ENCODE results near the gene NTRK3.

Gene NTRK3

DNA sequence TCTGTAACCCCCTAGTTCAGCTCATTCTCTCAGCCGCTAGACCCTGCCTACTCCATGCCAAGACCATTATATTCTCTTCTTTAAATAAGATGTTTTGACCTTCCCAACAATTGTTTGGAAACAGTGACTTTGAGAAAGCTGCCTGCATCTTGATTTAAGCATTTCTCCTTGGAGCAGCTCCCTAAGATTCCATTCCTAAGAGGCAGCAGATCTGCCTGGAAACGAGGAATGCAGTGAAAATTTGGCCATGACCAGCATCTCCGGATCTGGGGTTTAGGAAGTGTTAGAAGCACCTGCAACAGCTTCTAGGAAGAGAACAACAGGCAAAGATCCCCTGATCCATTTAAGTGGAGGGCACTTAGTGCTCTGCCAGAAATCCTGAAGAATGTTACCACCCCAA, 235.7 kb downstream of the NTRK3 start:
- DNase-seq, result no peak

DNA sequence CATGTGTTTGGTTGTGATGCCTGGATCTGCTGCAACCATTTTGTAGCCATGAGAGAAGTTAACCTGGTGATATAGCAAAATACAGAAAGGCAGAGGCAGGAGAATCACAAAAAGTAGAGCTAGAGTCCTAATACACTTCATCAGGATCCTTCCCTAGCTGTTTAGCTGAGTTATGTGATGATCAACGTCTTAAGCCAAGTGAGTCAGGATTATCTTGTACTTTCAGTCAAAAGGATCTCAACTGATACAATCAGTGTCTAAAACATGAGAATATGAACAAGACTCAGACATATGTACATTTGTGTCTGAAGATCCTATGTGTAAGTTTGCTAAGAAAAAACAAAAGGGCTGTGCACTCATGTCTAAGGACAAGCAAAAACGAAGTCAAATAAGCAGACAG, 236.9 kb downstream of the NTRK3 start:
- no peak for DNase-seq

DNA sequence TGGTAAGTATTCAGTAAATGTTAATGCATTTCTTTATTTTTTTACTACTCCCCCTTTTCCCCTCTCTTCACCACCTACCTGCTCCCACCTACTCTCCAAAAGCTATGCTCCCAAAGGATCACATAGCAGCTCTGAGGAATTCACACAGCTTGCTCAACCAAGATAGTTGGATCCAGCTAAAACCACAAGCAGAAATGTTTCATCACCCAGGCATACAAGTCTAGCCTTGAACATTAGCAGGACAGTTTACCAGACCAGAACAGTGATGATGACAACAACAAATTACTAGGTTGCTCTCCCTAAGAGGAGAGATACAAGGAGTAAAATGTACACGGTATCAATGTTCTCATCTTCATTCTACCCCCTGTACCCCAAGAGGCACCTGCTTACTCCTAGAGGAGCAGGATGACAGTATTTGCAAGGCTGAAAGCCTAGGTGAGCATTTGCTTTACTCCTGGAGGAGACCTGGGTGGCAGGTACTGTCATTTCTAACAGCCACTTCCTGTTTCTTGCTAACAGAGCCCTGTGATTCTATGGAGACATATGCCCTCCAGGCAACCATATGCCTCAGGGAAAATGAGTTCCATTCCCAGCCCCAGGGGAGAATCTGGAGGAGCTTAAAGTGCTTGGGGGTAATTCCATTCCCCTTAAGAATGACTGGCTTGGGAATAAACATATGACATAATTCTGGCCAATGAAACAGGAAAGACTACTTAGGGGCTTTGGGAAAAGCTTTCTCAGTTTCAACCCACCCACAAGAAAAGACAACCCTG, 237.5 kb downstream of the NTRK3 start:
- DNase-seq, result no peak

DNA sequence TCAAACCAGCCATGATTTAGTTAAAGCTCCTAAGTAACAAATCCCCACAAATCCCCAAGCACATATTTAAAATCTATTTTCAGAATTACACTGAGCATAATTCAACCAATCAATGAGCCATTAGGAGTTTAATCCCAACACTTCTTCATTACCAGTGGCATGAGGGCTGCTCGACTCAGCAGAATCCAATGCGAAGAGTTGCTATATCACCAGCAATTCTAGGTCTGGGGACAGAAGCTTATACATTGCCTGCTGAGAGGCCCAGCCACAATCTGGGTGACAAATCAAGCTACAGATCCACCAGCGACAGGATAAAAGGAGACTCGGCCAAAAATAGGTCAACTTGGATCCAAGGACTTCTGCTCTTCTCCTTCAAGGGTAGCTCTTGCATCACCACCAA, 238.8 kb downstream of the NTRK3 start:
- DNase-seq, result no peak

DNA sequence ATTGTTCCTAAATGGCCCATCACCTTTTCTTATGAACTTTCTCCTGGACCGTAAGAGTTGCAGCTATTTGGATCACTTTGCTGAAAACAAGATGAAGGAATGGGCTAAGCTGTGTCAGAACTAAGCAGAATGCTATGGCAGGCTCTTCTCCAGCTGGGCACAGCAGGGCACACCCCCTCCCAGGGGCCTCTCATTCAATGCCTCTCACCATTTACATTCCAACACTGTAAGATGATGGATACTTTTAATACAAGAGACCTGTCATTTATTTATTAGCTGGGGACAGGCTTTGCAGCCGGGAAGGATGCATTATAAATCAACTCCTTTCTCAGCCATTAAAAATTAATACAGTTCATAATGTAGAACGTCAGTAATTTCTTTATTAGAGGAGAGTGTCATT, 240.1 kb downstream of the NTRK3 start:
- no peak for DNase-seq

DNA sequence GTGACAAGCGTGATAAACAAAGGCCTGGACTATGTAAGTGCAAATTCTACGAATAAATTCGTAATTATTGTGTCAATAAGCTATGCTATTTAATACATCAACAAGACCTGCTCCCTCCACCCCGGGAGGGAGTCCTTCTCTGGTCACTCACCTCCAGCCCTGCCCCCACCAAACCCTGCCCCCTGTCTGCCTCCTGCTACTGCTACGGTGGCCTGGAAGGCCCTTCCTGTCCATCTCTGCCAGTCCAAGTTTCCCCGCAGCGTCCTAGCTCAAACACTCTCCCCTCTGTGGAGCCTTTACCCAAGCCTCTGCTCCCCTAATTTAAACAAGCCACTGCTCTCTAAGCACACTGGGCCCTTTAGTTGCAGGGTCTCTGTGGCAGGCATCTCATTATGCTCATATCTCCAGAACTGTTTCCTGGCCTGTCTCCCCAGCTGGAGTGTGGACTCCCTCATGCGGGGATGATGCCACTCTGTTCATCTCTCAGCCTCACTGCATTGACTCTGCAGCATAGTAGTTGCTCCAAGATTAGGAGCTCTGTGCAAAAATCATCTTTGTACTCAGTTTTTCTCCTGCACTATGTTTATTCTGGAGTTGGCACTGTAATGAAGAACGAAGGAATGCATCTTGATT, 241.2 kb downstream of the NTRK3 start:
- DNase-seq, result no peak

DNA sequence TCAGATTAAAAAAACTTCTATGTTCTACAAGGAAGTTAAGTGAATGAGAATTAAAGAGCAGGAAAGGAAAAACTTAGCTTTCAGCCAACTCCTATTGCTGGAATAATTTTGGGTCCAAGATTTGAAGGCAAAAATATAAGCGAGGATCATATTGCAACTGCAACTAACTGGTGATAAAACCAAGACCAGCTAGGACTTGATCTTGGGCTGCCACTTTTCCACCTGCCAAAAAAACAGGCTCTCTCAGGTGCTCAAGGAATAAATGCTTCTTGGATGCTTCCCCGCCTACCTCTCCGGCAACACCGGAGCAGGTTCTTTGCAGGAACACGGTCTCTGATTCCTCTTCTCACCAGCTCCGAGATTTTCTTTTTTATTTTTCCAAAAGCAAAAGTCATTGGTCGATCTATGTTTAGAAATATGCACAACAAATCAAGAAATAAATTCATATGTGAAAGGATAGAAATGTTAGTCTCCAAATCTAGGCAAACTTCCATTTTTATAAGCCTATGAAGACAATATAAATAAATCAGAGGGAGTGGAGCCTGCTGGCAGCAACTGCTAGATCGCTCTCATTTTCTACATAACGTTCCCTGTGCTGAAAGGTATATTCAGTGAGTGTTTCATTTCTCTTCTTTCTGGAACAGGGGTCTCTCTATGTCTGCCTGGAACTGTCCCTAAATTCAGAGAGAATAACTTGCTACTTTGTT, 241.9 kb downstream of the NTRK3 start:
- no peak for DNase-seq

DNA sequence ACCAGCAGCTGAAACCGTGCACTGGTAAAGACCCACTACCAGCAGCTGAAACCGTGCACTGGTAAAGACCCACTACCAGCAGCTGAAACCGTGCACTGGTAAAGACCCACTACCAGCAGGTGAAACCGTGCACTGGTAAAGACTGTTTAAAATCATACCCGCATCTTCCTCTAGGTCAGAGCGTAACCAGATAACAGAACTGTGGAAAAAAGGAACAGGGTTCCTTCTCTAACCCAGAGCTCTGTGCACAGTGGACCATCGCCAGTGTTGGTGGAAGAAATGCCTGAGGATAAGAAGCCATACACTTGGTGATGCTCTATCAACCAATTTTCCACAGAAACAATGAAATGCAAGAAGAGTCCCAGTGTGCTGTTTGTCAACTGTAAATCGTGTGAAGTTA, 243.4 kb downstream of the NTRK3 start:
- DNase-seq, result no peak

DNA sequence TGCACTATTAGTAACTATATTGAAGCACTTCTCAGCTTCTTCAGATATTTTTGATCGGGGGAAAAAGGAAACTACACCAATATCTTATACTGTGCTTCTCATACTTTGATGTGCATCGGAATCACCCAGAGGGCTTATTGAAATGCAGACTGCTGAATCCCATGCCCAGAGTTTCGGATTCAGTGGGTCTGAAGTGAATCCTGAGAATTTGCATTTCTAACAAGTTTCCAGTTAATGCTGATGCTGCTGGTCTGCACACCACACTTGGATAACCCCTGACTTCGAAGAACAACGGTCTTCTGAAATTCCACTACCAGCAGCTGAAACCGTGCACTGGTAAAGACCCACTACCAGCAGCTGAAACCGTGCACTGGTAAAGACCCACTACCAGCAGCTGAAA, 243.9 kb downstream of the NTRK3 start:
- no peak for DNase-seq

DNA sequence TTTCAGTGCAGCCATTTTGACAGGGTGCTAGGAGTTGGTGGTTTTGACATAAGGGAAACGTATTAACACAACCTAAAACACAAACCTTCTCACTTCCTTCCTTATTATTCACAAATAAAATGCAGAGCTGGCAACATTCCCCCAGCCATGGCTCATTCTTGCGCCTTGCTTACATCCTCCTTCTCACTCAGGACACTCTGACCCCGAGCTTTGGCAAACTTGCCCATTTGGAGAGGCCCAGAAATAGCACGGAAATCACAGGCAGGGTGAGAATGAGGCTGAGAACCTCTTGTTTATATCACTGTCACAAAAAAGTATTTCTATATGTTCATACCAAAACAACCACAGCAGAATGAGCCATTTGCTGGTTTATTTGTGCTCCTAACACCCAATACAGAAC, 244.3 kb downstream of the NTRK3 start:
- no peak for DNase-seq

DNA sequence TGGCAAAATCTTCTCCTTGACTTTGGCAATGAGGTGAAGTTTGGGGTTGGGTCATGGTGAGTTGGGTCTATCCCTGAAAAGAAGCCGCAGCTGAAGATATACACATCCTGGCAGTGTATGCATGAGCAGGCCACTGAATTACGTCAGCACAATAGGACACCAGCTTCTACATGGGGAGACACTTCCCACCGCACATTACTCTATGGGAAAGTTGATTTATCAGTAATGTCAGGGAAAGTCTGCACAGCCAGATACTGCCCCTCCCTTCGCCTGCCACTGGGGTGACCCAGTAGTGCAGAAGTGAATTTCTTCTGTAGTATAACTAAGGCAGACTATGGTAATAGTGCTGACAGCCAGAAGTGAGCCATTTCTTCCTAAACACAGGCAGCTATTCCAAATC, 245.0 kb downstream of the NTRK3 start:
- DNase-seq, result no peak

DNA sequence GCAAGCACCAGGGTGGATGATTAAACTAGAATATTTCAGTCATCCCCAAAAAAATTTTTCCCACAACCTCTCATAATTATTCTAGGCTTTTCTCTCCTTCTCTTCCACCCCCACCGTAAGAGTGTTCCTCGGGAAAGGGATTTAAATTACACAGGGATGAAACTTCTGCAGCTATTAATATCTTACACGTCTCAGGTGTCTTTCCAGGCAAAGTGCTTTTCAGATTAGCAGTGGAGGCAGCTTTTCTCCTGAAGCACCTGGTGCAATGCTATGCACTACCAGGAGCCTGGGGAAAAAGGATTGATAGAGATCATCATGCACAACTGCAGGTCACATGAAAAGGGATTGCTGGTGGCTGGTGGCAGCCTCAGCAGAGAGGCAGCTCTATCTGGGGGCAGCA, 250.4 kb downstream of the NTRK3 start:
- no peak for DNase-seq

DNA sequence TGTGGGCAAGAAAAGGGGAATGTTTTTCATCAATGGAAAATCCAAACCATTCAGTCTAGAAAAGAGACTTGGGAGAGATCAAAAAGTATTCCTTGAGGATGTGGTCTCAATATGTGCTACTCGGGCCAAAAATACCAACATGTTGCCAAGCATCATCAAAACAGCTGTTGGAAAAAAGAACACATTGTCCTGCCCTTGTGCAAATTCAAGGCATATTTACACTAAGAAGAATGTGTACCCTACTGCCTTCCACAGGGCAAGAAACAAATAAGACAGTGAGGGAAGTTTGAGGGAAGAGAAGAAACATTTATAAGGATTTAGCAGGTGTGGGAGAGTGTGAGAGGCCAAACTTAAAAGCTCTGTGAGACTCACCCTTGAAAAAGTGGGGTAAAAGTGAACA, 252.1 kb downstream of the NTRK3 start:
- DNase-seq, result no peak

DNA sequence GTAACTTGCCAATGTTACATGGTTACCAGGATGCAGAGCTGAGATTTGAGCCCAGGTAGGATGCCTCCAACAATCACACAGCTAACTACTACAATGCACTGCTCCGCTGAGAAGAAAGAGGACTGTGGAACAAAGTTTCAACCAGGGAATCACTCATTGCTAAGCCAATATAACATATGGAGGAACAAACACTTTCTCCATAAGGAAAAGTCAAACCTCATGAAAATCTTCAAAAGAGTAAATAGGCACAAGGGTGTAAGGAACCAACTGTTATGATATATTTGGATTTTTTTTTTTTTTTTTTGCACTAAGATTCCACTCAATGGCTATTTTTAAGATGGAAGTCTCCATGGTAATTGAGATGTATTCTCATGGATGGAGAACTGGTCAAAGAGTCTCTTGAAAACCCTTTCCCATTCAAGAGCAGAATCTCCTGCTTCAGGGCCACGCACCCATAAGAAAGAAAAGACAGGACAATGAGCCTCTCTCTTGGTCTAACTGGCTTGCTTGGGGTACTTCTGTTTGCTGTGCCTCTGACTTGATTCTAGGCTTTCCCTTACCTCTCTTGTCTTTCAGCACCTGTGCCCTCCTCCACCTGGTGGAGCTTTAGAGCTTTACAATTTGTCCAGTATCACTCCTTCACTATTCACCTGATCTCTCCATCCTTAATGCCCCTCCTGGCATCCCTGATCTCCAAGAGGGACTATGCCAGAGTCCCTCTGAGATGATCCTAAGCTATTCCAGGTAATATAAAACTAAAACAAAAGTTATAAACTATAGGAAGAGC, 252.8 kb downstream of the NTRK3 start:
- DNase-seq, result no peak

DNA sequence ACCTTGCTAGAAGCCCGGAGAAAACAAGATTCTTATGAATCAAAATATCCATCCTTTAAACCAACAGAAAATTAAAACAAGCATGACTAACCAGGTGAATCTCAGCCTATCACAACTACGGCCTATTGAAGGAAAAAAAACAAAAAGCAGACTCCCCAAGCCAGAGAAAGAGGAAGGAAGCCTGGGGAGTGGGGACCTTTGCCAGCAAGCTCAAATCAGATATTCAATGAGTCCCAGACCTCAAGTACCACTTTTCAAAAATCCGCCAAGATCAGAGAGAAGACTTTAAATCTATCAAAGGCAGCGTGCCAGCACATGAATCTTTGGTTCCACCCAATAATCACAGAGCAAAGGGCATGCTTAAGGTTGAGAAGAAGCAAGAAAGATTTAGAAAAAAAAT, 253.8 kb downstream of the NTRK3 start:
- no peak for DNase-seq

DNA sequence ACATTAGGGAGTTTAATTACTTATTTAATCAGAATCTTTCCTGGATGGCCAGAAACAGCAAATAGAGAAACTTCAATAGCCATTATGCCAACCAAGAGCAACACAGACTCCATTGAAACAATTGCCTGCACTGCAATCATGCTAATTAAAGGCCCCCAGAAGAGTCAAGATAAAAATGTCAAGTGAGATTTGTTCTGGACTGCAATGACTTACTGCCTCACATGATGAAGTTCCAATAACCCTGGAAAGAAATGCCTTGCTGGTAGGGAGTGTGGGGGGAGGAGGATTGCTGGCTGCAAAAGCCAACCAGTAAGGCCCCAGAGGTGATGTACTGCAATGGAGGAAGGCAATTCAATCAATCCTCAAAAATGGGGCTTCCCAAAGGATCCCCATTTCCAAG, 257.9 kb downstream of the NTRK3 start:
- DNase-seq, result no peak

DNA sequence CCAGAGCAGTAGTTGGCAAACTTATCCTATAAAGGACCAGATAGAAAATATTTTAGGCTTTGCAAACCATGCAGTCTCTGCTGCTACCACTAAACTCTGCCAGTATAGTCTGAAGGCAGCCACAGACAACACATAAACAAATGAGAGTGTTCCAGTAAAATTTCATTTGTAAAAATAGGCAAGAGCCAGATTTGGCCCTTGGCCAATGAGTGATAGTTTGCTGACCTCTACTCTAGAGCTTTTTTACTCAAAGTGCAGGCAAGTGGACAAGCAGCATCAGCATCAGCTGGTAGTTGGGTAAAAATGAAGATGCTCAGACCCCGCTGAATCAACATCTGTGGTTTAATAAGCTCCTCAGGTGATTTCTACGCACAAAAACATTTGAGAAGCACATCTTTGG, 269.8 kb downstream of the NTRK3 start:
- DNase-seq, result no peak

DNA sequence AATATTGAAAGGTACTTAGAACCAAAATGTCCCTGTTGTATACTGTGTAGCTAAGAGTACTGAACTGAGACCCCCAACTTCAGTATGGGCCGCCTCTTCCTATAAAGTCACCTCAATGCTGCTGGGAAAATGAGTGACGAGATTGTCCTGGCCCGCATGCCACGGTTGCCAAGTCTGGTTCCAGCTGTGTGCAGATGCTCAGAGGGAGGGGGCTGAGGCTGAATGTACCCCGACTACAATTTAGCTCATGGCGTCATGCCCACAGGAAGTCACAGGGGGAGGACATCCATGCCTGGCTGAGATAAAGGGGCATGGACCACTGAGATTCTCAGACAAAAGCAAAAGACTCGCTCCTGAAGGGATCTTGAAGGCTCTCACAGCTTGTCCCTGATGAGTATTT, 271.1 kb downstream of the NTRK3 start:
- DNase-seq, result no peak

DNA sequence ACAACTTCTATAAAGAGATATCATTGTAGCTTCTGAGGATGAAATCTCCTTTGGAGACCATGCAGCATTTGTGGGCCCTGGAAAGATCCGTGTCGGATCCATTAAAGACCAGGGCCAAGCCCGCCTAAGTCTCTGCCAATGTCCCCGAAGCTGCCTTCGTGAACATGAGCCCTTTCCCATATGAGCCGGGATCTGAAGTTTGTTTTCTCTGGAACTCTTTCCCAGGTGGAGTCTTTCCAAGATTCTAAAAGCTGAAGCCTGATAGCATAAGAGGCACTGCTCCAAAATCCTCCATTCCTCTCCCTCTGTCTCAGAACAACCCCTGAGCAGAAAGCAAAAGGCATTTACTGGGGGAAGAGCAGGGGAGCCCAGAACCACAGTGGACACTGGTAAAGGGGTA, 274.6 kb downstream of the NTRK3 start:
- no peak for DNase-seq

DNA sequence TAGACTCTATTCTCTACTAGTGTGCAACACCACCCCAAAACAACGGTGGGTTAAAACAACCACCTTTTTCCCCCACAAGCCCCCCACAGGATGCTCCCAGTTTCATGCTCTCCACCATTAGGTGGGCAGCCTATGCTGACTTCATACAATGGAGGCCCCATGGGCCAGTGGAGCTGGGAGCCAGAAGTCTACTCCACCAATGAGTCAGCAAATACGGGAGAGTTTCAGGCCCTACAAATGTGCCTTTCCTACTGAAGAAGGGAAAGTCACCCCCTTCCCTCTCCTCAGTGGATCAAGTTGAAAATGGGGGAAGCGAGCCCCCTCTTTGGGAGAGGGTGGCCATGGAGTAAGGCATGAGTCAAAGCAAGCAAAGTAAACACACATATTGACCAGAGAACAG, 278.6 kb downstream of the NTRK3 start:
- DNase-seq, result no peak

DNA sequence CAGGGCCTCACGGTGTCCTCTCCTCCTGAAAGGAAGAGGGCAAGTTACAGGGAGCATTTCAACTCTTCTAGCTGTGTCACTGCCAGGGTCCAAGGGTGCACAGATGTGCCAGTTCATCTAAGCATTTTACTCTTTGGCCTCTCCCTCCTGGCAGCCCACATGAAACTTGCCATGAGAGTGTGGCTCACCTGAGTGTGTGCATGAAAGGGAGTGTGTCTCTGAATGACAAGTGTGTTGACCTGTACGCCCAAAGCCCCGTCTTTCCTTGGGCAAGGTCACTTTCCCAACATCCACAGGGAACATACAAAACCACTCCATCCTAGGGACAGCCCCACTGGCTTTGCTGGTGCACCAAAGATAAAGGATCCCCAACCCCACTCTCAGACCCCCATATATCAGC, 280.0 kb downstream of the NTRK3 start:
- DNase-seq, result no peak

DNA sequence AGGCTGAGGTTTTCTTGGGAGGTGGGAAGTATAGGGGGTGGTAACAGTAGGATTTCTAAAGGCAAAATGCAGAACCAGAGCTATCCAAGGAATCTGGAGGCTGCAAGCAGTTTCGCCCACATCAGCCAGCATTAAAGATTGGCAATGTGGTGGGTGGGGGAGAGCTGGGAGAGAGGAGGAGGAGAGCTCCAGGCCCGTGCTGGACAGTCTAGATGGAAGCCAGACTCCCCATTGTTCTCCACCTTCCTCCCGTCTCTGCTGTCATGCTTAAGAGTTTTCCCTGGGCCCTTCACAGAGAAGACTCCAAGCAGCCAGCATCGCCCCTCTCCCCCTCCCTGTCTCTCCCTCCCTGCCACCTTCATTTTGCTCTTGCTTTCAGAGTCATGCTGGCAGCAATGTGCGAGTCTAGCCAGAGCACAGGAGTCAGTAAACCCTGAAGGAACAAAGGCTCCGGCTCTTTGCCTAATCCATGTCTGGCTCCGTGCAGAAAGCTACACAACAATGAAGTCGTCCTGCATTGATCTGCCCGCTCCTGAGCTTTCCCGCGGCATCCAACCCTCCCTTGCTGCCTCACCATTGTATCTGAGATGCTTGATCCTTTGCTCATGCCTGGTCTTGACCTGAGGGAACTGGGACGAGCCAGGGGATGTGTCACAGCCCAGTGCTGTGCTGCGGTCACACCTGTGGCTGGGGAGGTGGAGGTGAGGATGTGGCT, 282.9 kb downstream of the NTRK3 start:
- DNase-seq, result no peak

DNA sequence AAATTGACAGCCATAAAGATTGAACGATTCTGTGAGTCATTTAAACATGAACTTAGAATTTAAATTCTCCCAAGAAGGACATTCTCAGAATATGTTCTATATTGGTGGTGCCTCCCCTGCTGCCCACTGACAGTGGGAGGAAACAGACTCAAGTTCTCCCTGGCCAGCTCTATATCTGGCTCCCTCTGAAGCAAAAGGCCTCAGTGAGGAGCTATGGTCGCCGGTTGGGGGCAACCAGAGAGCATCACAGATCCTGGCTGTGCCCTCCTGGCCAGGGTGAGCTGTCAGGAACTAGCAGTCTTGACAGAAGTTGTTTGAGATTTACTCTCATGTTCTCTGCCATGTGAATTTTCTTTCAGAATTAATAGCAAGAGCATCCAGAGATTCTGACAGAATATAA, 285.5 kb downstream of the NTRK3 start:
- DNase-seq, result no peak
